22Rv1 (cell line): Measurements from ENCODE around the gene LGALS7.
"Not testable (repeated sequence)": the region's sequence is repeated elsewhere in the genome, so short reads cannot be mapped to it uniquely, and the experiment has no call there.

Experiments
- ZFX ChIP-seq: fragments of 450-650 bp; IDR thresholded peaks from 2 replicates; pipeline ENCODE4 v1.6.1; 2017; ENCODE audit warnings: antibody characterized with exemption, borderline replicate concordance
- TF ChIP-seq, protein P1 (sequence below): fragments of 450-650 bp; IDR thresholded peaks from 2 replicates; pipeline ENCODE4 v1.5.1; 2017; ENCODE audit warnings: mild to moderate bottlenecking

DNA sequence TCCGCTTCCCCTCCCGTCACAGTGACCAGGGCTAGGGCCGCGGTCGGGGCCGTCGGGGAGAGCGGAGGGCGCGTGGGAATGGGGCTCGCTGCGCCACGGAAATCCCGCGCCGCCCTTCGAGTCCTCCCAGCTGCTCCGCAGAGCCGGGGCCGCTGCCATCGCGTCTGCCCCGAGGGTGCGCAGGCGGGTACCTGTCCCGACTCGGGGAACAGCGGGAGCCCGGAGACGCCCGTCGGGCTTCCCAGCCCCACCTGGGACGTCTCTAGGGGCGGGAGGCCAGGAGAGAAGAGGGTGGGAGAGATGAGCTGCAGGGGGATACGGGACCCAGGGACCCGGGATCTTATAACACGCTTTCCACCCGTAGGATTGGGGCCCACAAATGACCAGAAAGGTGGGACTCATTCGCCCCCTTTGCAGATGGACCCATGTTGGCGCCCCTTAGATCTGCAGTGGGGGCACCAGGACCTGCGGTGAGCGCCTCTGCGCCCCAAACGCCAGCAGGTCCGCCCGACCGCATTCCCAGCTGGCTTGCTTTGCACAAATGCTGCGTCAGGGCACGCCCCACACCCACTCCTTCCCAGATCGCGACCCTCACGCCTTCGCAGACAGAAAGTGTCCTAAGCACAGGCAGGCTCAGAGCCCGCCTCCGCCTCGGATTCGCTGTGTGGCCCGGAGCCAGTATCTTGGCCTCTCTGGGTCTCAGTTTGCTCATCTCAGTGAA is 2.9 kb downstream of the LGALS7 start:
- TF ChIP-seq, protein P1, sequence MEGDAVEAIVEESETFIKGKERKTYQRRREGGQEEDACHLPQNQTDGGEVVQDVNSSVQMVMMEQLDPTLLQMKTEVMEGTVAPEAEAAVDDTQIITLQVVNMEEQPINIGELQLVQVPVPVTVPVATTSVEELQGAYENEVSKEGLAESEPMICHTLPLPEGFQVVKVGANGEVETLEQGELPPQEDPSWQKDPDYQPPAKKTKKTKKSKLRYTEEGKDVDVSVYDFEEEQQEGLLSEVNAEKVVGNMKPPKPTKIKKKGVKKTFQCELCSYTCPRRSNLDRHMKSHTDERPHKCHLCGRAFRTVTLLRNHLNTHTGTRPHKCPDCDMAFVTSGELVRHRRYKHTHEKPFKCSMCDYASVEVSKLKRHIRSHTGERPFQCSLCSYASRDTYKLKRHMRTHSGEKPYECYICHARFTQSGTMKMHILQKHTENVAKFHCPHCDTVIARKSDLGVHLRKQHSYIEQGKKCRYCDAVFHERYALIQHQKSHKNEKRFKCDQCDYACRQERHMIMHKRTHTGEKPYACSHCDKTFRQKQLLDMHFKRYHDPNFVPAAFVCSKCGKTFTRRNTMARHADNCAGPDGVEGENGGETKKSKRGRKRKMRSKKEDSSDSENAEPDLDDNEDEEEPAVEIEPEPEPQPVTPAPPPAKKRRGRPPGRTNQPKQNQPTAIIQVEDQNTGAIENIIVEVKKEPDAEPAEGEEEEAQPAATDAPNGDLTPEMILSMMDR: not testable (repeated sequence)
- not testable (repeated sequence) for TF ChIP-seq ZFX
